HG02840 (cell line): ENCODE measurements around the gene CPEB3.
A peak's percentile ranks its signal among the peaks of the same experiment; 100 is the strongest.
"Not testable (repeated sequence)": the region's sequence is repeated elsewhere in the genome, so short reads cannot be mapped to it uniquely, and the experiment has no call there.

Source experiments
- ATAC-seq: cut with Tn5 transposase; IDR thresholded peaks from one replicate; pipeline ENCODE4 v1.9.1; 2021; ENCODE audit warnings: mild to moderate bottlenecking, moderate library complexity, moderate number of reproducible peaks; ENCODE audit not compliant: unreplicated experiment, low FRiP score

Gene CPEB3

GRCh38 chr10:92149261-92149660, 141.6 kb downstream of the CPEB3 start:
- ATAC-seq = no peak

- ATAC-seq = no peak
Observed at GRCh38 chr10:92146781-92147180, 144.1 kb downstream of the CPEB3 start.

GRCh38 chr10:92146107-92146506, 144.8 kb downstream of the CPEB3 start:
- ATAC-seq = no peak

GRCh38 chr10:92142949-92143348, 147.9 kb downstream of the CPEB3 start:
- peak; percentile 67 for ATAC-seq

- no peak for ATAC-seq
Observed at GRCh38 chr10:92142512-92142911, 148.4 kb downstream of the CPEB3 start.

- ATAC-seq = not testable (repeated sequence)
Observed at GRCh38 chr10:92141147-92141546, 149.7 kb downstream of the CPEB3 start.

- not testable (repeated sequence) for ATAC-seq
Observed at GRCh38 chr10:92134049-92134448, 156.8 kb downstream of the CPEB3 start.

- ATAC-seq = no peak
Observed at GRCh38 chr10:92131275-92131820, 159.5 kb downstream of the CPEB3 start.

GRCh38 chr10:92130622-92131274, 160.1 kb downstream of the CPEB3 start:
- ATAC-seq = no peak

- ATAC-seq = no peak
Observed at GRCh38 chr10:92126100-92126650, 164.7 kb downstream of the CPEB3 start.

GRCh38 chr10:92125144-92125543, 165.7 kb downstream of the CPEB3 start:
- no peak for ATAC-seq

- no peak for ATAC-seq
Observed at GRCh38 chr10:92124616-92125143, 166.2 kb downstream of the CPEB3 start.

GRCh38 chr10:92124020-92124419, 166.9 kb downstream of the CPEB3 start:
- no peak for ATAC-seq

- no peak for ATAC-seq
Observed at GRCh38 chr10:92122941-92123450, 167.9 kb downstream of the CPEB3 start.

- ATAC-seq = no peak
Observed at GRCh38 chr10:92121686-92122492, 169.0 kb downstream of the CPEB3 start.

- no peak for ATAC-seq
Observed at GRCh38 chr10:92119340-92119739, 171.5 kb downstream of the CPEB3 start.

- not testable (repeated sequence) for ATAC-seq
Observed at GRCh38 chr10:92114917-92115316, 176.0 kb downstream of the CPEB3 start.

GRCh38 chr10:92113911-92114600, 176.8 kb downstream of the CPEB3 start:
- no peak for ATAC-seq

- ATAC-seq = no peak
Observed at GRCh38 chr10:92112462-92112861, 178.4 kb downstream of the CPEB3 start.

- ATAC-seq = no peak
Observed at GRCh38 chr10:92111336-92111939, 179.4 kb downstream of the CPEB3 start.
